G401 (cell line): Measurements from ENCODE around the gene ARSB. TPM values are rescaled to one million over a fixed set of nuclear protein-coding genes. Genes with fewer than 3 reads are reported as not detected.
"Not testable (repeated sequence)": the region's sequence is repeated elsewhere in the genome, so short reads cannot be mapped to it uniquely, and the experiment has no call there.

Experiments
- DNase-seq: peaks from one replicate; pipeline ENCODE4 v3.0.0-alpha.2; 2015; ENCODE audit warnings: low spot score
- in situ Hi-C: cut with HindIII; loops from 2 replicates; pipeline ENCODE4 v1.10.0; 2016; ENCODE audit warnings: low sequenced_read_pairs, mixed read lengths
- total RNA-seq: library from RNA; depleted of rRNA; stranded (reverse); fragments of >200 nt; shearing (Covaris generic); gene quantifications from 2 replicates; pipeline ENCODE4 v1.2.3, GENCODE V29; 2014; rRNA removed

ARSB gene
- total RNA-seq, 1 experiment from 2014 or later = 22.2 TPM

DNA sequence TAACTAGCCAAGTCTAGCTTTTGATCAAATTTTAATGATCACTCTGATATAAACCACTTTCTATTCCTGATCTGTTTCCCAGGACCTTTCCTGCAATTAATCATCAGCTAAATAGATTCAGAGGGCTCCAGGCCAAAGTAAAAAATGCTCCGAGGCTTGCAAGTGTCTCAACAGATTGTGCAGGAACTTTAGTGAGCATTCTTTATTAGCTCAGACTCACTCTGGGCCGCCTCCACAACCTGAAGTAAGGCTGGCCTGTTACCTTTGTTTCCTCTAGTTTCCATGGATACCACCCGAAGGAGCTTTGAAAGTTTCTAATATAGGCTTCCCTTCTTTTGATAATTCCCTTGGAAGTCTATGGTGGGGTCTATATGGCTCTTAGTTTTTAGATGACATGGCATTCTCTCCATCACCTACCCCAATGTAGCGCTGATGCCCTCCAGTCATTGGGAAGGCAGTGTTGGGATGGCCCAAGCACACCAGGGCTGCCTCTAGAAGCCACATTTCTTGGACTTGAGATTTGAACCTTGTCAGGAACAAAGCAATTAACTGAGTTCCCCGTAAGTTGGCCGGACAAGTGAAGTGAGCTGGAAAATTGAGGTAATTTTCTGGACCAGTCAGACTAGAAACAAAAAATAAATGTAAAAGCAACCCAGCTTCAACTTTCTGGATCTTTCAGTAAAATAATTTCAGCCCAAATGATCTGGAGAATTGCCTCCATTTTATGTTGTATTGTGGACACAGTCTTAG lies 238.9 kb downstream of the ARSB start:
- in situ Hi-C loops = no loop called here
- no peak for DNase-seq

DNA sequence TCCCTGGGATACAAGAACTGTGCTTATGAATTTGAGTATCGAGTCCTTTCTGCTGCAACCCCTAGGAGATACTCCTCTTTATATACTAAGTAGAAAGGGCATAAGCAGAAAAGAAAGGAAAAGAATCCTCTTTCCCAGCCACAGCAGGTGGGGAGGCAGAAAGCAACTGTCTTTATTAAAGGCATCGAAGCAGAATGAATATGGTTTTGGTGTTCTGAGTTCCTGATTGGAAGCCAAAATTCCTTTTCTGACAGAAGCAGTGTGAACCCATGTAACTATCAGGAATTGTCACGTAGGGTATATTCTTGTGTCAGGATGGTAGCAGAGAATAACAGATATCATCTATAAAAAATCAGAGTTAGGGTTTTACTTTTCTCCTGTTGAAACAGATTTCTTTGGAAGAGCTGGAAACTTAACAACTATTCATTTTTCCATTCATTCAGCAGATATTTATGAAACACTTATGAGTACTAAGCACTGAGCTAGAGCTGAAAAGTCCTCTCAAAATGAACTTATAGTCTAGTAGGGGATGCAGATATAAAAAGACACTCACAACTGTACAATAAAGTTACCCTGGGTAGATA lies 240.1 kb downstream of the ARSB start:
- DNase-seq = no peak
- in situ Hi-C loops = no loop called here

DNA sequence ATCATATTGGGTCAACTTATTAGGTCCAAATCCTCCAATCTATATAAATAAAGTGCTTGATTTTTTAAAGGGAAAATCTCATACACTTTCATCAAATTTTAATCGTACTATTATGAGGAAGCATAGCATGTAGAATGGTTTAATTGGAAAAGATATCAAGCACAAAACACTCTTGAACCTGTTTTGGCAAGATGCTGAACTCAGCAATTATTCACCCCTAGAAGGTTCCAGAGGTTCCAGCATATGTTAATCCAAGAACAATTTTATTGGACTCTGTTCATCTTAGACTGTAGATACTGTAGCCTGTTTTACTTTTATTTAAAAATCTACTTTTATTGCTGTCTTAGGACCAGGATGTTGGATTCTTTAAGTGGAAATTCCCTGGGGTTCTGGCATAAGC lies 244.1 kb downstream of the ARSB start:
- in situ Hi-C loops = no loop called here
- DNase-seq = no peak

DNA sequence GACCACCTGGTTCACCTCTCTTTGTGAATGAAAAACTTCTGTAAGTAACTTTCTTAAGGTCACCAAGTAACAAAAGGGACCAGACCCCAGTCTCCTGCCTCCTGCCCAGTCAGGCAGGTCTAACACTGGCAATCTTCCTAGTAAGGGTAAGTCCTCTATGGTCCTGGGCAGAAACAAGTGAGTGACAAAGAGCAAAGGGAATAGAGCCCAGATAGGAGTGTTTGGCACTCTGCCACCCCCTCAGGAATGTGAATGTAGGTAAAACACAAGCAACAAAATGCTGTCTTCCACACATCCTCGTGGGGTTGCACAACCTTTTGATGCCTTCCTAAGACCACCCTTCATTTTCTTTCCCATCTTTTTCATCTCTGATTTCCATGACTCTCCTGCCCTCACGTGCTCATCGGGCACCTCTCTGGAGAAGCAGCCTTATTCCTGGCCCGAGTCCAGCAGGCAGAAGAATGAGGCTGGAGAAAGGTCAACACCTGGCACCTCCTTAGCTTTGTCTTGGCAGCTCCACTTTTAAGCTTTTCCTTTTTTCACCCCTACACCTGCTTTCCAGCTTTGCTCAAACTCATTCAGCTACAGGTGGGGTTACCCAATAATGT lies 246.3 kb downstream of the ARSB start:
- in situ Hi-C loops = no loop called here
- no peak for DNase-seq

DNA sequence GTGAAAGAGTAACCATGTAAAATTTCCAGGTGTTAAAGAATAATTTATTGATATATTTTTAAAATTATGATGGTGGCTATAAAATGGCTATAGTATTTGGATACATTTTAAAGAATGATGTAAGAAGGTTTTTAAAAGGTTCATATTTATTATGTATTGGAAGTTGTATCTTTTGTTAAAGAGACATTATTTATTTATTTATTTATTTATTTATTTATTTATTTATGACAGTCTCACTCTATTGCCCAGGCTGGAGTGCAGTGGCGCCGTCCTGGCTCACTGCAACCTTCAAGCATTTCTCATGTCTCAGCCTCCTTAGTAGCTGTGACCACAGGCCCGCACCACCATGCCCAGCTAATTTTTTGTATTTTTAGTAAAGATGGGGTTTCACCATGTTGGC lies 247.0 kb downstream of the ARSB start:
- no peak for DNase-seq
- in situ Hi-C loops = no loop called here

DNA sequence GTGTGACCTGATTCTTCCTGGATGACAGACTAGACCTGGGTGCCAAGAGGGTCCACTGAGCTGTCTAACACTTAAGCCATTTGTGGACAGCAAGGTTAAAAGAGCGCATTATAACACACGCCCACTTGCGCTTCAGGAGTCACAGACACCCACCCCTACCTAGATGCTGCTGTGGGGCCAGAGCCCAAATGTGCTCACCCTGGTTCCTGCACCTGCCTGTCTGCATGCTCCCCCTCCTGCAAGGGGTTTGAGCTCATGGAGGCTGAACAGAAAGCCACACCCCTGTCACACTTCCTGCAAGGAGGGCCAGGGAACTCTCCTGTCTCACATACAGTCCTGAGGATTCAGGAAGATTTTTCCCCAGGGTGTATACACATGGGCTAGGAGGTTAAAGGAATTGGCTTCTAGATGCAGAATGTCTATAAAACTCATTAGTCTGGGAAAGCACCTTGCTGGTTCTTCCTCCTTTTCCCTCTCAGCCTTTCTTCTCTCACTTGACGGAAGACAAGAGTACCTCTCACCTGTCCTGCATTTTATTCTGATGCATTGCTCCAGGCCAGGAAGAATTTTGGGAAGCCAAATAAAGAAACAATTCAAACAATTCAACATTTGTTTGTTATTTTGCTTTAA lies 249.2 kb downstream of the ARSB start:
- in situ Hi-C loops = no loop called here
- no peak for DNase-seq

DNA sequence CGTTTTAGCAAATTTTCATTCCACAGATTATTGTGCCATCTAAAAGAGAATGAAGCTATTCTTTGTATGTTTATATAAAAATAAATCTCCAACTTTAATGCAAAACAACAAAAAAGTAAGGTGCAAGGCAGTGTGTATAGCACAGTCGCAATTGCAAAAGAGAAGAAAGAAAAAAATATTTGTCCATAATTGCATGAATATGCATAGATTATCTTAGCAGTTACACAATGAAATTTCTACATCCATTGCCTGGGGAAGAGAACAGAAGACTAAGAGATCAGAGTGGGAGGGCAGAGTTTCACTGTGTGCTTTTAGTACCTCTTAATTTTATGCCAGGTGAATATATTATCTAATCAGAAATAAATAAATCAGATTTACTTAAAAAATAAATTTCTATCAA lies 250.2 kb downstream of the ARSB start:
- in situ Hi-C loops = no loop called here
- no peak for DNase-seq

DNA sequence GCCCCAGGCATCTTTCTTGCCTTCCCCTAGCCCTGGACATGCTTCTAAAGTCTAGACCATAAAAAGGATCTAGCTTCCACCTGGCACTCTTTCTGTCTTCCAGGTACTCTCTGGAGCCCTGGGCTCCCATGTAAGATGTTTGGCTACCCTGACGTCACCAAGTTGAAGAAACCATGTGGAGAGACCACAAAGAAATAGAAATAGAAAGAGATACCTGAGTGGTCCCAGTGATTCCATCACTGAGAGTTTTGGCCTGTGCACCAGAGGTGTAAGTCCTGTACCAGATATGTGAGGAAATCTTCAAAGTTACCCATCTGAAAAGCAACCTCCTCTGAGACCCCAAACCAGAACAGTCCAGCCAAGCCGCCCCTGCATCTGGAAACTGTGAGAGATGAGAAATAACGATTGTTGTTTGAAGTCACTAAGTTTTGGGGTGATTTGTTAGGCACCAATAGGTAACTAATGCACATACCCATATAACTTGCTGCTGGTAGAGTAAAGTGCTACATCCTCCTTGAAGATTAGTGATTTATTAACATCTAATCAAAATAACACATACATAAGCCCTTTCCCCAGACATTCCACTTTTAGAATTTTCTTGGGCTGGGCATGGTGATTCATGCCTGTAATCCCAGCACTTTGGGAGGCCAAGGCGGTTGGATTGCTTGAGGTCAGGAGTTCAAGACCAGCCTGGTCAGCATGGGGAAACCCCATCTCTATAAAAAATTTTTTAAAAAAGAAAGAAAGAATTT lies 250.8 kb downstream of the ARSB start:
- DNase-seq = no peak
- in situ Hi-C loops = no loop called here

DNA sequence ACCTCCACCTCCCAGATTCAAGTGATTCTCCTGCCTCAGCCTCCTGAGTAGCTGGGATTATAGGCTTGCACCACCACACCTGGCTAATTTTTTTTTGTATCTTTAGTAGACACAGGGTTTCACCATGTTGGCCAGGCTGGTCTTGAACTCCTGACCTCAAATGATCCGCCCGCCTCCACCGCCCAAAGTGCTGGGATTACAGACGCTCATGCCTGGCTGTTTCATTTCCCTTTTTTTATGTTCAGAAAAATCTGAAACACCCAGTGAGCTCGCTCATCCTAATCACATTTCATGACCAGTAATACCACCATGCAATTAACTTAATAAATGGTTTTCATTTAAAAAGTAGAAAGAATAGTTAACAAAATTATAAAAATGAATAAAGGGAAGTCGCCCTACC lies 252.4 kb downstream of the ARSB start:
- in situ Hi-C loops, DNase-seq: not testable (repeated sequence)

DNA sequence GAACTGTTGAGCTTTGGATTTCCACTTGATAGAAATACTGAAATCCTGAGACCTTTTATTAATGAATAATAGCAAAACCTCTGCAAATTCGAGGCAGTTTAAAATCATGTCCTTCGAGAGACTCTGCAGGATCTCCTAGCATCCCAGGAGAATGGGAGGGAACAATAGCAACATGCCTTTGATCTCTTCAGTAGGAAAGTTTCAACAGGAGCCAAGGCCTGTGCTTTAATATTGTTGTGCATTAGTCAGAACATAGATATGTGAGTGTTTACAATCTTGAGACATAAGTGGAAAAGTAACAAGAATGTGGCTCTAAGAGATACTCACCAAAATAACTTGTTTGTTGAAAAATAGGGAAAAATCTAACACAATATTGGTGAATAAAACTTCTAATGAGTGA lies 253.2 kb downstream of the ARSB start:
- in situ Hi-C loops = no loop called here
- no peak for DNase-seq

DNA sequence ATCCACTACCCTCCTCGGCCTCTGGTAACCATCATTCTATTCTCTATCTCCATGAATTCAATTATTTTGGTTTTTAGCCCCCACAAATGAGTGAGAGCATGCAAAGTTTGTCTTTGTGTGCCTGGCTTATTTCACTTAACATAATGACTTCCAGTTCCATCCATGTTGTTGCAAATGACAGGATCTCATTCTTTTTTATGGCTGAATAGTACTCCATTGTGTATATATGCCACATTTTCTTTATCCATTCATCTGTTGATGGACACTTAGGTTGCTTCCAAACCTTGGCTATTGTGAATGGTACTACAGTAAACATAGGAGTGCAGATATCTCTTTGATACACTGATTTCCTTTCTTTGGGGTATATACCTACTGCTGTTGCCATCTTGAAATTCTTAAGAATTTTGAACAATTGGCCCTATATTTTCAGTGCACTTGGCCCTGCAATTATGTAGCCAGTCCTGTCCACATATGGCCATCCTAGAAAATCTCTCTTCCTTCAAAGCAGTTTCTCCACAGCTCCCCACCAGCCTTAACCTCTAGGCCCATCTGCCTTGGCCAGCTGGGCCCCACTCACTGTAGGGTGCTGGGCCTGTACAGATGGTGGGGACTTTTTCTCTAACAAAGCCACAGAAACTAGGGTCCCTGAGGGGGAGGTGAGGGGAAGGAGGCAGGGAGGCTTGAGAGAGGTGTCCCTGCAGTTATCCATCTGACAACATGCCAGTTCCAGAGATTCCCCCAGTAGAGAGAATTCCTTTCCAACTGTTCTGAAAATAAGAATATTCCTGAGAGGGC lies 254.6 kb downstream of the ARSB start:
- DNase-seq = no peak
- in situ Hi-C loops = no loop called here

DNA sequence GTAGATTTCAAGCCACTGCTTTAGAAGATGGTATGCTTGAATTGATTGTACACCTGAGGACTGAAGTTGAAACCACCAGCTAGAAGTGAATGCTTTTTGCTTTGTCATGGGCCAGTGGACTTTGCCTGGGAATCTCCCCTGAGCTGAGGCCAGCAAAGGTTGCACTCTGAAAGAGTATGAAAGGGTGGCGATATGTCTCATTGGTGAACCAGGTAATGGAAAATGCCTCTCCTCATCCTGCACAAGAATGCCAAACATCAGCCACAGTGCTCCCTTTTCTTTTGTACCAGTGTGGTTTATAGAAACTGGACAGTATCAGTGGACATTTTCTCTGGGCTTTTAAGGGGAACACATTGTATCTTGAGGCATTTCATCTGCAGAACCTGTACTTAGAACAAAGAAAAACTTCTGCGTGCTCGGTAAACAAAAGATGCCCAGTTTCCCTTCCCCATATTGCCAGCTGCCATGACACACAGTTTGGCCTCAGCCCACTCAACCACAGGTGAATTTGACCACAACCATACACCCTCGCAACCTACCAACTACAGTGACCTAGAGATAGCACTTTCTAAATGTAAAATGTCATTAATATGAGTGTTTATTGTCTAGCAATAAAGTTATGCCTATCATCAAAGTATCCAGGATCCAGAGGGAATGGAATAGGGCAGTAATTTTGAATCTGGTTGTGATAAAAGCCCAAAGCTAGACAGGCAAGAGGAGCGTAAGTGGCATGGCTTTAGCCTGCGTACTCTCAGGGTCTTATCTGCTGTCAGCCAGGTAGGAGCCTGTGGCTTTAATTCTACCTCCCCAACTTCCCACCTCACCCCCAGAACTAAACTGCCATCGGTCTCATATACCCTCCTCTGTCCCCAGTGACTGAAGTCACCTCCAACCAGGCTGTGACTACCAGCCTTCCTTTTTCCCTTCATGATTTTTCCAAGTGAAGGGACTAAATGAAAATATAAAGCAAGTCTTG lies 257.0 kb downstream of the ARSB start:
- DNase-seq = no peak
- in situ Hi-C loops = no loop called here

Other genes with a start within 250 kb of the ARSB start
- not detected in 2 replicates for gene DMGDH, start 84.4 kb upstream of the ARSB start, total RNA-seq
- gene BHMT2, start 84.5 kb upstream of the ARSB start, total RNA-seq = not detected in 2 replicates
- not detected in 2 replicates for gene BHMT, start 126.5 kb upstream of the ARSB start, total RNA-seq